HepG2 (cell line): ENCODE results near the gene CNTD1. TPM values are rescaled to one million over a fixed set of nuclear protein-coding genes. Genes with fewer than 3 reads are reported as not detected.

Experiments
- BORCS8-MEF2B ChIP-seq: sonication (generic); formaldehyde crosslinking; IDR thresholded peaks from 2 replicates; pipeline ENCODE4 v1.8.0; 2022; ENCODE audit warnings: mild to moderate bottlenecking, missing genetic modification reagents
- HDAC2 ChIP-seq: sonication (generic); formaldehyde crosslinking; IDR thresholded peaks from 2 replicates; pipeline ENCODE4 v1.4.0; 2020; ENCODE audit warnings: missing genetic modification reagents
- NFE2 ChIP-seq: sonication (generic); formaldehyde crosslinking; IDR thresholded peaks from 2 replicates; pipeline ENCODE4 v1.4.0; 2020; ENCODE audit warnings: missing genetic modification reagents
- SNAPC2 ChIP-seq: sonication (generic); formaldehyde crosslinking; IDR thresholded peaks from 2 replicates; pipeline ENCODE4 v1.8.1; 2022; ENCODE audit warnings: mild to moderate bottlenecking, missing genetic modification reagents
- SP4 ChIP-seq: sonication (generic); formaldehyde crosslinking; IDR thresholded peaks from 2 replicates; pipeline ENCODE4 v1.8.1; 2023; ENCODE audit warnings: mild to moderate bottlenecking, missing genetic modification reagents
- TERF1 ChIP-seq: sonication (generic); formaldehyde crosslinking; IDR thresholded peaks from 2 replicates; pipeline ENCODE4 v1.8.0; 2022; ENCODE audit warnings: mild to moderate bottlenecking, missing genetic modification reagents, moderate library complexity
- TGIF2 ChIP-seq: IDR thresholded peaks from 2 replicates; pipeline ENCODE4 v1.6.1; 2016; ENCODE audit warnings: control low read depth, missing compliant biosample characterization
- ZNF570 ChIP-seq: sonication (generic); formaldehyde crosslinking; IDR thresholded peaks from 2 replicates; pipeline ENCODE4 v1.4.0; 2020; ENCODE audit warnings: mild to moderate bottlenecking, missing genetic modification reagents, borderline replicate concordance
- ZNF841 ChIP-seq: sonication (generic); formaldehyde crosslinking; IDR thresholded peaks from 2 replicates; pipeline ENCODE4 v1.8.1; 2023; ENCODE audit warnings: missing genetic modification reagents, borderline replicate concordance
- polyA plus RNA-seq, 8 experiments: library from polyadenylated mRNA; depleted of rRNA in 3 of 8; stranded (reverse) in 7 of 8; unstranded in 1 of 8; fragments of >200 nt; fragmentation: Illumina TruSeq in 4 of 8; extraction: Trizol in 4 of 8; gene quantifications; 2 replicates each; pipeline versions ENCODE4 v1.2.1 to v1.2.3, GENCODE V29; 2011 to 2016; ENCODE audit warnings: low read depth in 4 of 8, missing spikeins in 1 of 8, mixed read lengths in 1 of 8; ENCODE audit not compliant: insufficient read depth in 1 of 8
- total RNA-seq, 5 experiments: library from RNA; depleted of rRNA; stranded (reverse); fragments of >200 nt; fragmentation: Illumina TruSeq; extraction: Trizol; gene quantifications; 2 replicates each; pipeline ENCODE4 v1.2.3, GENCODE V29; 2016; ENCODE audit warnings: low read depth in 1 of 5
- TF ChIP-seq, protein P1 (sequence below), 2 experiments: IDR thresholded peaks; 2 replicates each; pipeline ENCODE4 v1.6.1; 2011 to 2012; ENCODE audit warnings: low read length in 2 of 2, borderline replicate concordance in 1 of 2, low read depth in 1 of 2, mild to moderate bottlenecking in 1 of 2, moderate library complexity in 1 of 2
- TF ChIP-seq, protein P2 (sequence below): sonication (generic); formaldehyde crosslinking; IDR thresholded peaks from 2 replicates; pipeline ENCODE4 v1.5.0; 2020; ENCODE audit warnings: mild to moderate bottlenecking, missing genetic modification reagents, borderline replicate concordance
- TF ChIP-seq, protein P3 (sequence below): sonication (generic); formaldehyde crosslinking; IDR thresholded peaks from 2 replicates; pipeline ENCODE4 v1.4.0; 2020; ENCODE audit warnings: mild to moderate bottlenecking, missing genetic modification reagents

Gene CNTD1
- total and polyA plus RNA-seq, 2 of the 13 experiments (the other 11 are each of a cell fraction or from before 2014, with no cell fraction given): 0.11 to 0.15 TPM

DNA sequence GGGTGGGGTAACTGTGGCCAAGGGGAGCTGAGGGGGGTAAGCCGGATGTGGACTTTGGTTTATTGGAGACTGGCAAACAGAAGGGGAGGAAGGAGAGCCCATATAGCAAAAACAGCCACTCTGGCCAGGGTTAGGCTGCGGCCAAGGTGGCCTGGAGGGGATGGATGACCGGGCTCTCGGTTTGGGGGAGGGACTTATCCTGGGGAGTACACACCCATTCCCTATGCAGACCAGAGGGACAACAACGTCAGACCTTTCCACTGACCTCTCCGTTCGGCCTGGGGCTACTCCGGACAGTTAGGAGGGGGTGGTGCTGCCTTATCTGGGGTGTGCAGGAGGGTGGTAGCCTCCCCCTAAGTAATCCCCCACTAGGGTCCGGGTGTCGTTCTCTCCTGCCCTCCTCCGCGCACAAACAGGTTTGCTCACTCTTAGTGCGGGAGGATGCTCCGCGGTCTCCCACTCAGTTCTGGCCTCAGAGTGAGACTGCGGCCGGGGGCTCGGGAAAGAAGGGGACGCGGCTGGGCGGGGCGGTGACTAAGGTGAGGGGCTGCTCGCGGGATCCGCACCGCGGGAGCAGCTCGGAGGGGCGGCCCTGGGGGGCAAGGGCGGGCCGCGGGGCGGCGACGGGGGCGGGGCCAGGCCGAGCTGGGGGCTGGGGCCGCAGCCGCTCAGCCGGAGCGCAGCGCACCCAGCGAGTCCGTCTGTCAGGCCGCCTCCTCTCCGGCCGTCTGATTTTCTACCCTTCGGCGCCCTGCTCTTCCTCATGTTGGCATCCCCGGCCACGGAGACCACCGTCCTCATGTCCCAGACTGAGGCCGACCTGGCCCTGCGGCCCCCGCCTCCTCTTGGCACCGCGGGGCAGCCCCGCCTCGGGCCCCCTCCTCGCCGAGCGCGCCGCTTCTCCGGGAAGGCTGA, 18.5 kb upstream of the CNTD1 start, which contains the start of gene WNK4 (continued):
- TF ChIP-seq TERF1 (CRISPR knock-in tag) (no peak; the same call in 1 of the 2 replicates), ZNF841 (CRISPR knock-in tag) (no peak; the same call in 1 of the 2 replicates), SNAPC2 (CRISPR knock-in tag) (peak; percentile 87; the same call in 1 of the 2 replicates), ZNF570 (CRISPR knock-in tag) (0 out of 2 replicates have a peak, but pooled peaks have one; percentile 12), SP4 (CRISPR knock-in tag) (no peak), HDAC2 (CRISPR knock-in tag) (peak; percentile 88), NFE2 (no peak), TGIF2 (peak; percentile 87; the same call in 1 of the 2 replicates), BORCS8-MEF2B (CRISPR knock-in tag) (peak; percentile 70; the same call in 1 of the 2 replicates)
- TF ChIP-seq, protein P1, sequence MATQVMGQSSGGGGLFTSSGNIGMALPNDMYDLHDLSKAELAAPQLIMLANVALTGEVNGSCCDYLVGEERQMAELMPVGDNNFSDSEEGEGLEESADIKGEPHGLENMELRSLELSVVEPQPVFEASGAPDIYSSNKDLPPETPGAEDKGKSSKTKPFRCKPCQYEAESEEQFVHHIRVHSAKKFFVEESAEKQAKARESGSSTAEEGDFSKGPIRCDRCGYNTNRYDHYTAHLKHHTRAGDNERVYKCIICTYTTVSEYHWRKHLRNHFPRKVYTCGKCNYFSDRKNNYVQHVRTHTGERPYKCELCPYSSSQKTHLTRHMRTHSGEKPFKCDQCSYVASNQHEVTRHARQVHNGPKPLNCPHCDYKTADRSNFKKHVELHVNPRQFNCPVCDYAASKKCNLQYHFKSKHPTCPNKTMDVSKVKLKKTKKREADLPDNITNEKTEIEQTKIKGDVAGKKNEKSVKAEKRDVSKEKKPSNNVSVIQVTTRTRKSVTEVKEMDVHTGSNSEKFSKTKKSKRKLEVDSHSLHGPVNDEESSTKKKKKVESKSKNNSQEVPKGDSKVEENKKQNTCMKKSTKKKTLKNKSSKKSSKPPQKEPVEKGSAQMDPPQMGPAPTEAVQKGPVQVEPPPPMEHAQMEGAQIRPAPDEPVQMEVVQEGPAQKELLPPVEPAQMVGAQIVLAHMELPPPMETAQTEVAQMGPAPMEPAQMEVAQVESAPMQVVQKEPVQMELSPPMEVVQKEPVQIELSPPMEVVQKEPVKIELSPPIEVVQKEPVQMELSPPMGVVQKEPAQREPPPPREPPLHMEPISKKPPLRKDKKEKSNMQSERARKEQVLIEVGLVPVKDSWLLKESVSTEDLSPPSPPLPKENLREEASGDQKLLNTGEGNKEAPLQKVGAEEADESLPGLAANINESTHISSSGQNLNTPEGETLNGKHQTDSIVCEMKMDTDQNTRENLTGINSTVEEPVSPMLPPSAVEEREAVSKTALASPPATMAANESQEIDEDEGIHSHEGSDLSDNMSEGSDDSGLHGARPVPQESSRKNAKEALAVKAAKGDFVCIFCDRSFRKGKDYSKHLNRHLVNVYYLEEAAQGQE (IDR thresholded peaks at IDR 0.05; ENCODE audit: borderline replicate concordance in 1 of 2, low read depth in 1 of 2, low read length in 2 of 2): peak in 1 of 2 experiments; percentile 44; a peak in 2 of 4 replicates
- TF ChIP-seq, protein P2, sequence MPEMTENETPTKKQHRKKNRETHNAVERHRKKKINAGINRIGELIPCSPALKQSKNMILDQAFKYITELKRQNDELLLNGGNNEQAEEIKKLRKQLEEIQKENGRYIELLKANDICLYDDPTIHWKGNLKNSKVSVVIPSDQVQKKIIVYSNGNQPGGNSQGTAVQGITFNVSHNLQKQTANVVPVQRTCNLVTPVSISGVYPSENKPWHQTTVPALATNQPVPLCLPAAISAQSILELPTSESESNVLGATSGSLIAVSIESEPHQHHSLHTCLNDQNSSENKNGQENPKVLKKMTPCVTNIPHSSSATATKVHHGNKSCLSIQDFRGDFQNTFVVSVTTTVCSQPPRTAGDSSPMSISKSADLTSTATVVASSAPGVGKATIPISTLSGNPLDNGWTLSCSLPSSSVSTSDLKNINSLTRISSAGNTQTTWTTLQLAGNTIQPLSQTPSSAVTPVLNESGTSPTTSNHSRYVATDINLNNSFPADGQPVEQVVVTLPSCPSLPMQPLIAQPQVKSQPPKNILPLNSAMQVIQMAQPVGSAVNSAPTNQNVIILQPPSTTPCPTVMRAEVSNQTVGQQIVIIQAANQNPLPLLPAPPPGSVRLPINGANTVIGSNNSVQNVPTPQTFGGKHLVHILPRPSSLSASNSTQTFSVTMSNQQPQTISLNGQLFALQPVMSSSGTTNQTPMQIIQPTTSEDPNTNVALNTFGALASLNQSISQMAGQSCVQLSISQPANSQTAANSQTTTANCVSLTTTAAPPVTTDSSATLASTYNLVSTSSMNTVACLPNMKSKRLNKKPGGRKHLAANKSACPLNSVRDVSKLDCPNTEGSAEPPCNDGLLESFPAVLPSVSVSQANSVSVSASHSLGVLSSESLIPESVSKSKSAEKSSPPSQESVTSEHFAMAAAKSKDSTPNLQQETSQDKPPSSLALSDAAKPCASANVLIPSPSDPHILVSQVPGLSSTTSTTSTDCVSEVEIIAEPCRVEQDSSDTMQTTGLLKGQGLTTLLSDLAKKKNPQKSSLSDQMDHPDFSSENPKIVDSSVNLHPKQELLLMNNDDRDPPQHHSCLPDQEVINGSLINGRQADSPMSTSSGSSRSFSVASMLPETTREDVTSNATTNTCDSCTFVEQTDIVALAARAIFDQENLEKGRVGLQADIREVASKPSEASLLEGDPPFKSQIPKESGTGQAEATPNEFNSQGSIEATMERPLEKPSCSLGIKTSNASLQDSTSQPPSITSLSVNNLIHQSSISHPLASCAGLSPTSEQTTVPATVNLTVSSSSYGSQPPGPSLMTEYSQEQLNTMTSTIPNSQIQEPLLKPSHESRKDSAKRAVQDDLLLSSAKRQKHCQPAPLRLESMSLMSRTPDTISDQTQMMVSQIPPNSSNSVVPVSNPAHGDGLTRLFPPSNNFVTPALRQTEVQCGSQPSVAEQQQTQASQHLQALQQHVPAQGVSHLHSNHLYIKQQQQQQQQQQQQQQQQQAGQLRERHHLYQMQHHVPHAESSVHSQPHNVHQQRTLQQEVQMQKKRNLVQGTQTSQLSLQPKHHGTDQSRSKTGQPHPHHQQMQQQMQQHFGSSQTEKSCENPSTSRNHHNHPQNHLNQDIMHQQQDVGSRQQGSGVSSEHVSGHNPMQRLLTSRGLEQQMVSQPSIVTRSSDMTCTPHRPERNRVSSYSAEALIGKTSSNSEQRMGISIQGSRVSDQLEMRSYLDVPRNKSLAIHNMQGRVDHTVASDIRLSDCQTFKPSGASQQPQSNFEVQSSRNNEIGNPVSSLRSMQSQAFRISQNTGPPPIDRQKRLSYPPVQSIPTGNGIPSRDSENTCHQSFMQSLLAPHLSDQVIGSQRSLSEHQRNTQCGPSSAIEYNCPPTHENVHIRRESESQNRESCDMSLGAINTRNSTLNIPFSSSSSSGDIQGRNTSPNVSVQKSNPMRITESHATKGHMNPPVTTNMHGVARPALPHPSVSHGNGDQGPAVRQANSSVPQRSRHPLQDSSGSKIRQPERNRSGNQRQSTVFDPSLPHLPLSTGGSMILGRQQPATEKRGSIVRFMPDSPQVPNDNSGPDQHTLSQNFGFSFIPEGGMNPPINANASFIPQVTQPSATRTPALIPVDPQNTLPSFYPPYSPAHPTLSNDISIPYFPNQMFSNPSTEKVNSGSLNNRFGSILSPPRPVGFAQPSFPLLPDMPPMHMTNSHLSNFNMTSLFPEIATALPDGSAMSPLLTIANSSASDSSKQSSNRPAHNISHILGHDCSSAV (CRISPR knock-in tag): no peak
- TF ChIP-seq, protein P3, sequence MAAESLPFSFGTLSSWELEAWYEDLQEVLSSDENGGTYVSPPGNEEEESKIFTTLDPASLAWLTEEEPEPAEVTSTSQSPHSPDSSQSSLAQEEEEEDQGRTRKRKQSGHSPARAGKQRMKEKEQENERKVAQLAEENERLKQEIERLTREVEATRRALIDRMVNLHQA: no peak
